IPS-18a (cell line): ENCODE measurements around the gene SLC22A12.

Source experiments
- H3K27ac ChIP-seq: one replicate; pipeline ENCODE4 v1.5.1; 2013; ENCODE audit warnings: low read length
- H3K27me3 ChIP-seq: one replicate; pipeline ENCODE4 v1.6.1; 2013; ENCODE audit warnings: mild to moderate bottlenecking, low read length; ENCODE audit not compliant: control insufficient read depth, insufficient read depth
- H3K36me3 ChIP-seq: one replicate; pipeline ENCODE4 v1.6.1; 2013; ENCODE audit warnings: low read depth, low read length; ENCODE audit not compliant: control insufficient read depth
- H3K4me1 ChIP-seq: one replicate; pipeline ENCODE4 v1.6.1; 2013; ENCODE audit warnings: low read depth, low read length; ENCODE audit not compliant: control insufficient read depth
- H3K4me3 ChIP-seq: one replicate; pipeline ENCODE4 v1.5.1; 2013; ENCODE audit warnings: low read length
- H3K9ac ChIP-seq: one replicate; pipeline ENCODE4 v1.6.1; 2013; ENCODE audit warnings: mild to moderate bottlenecking, low read length, moderate library complexity
- H3K9me3 ChIP-seq: one replicate; pipeline ENCODE4 v1.6.1; 2013; ENCODE audit warnings: low read depth, low read length; ENCODE audit not compliant: control insufficient read depth

Gene SLC22A12

GRCh38 chr11:64577202-64577601, 13.8 kb upstream of the SLC22A12 start:
- Histone ChIP-seq H3K4me3 (no peak overlapping the region), H3K36me3 (no peaks in the 10 kb centered on the region), H3K4me1 (no peaks in the 10 kb centered on the region), H3K27me3 (no peaks in the 10 kb centered on the region), H3K9me3 (no peaks in the 10 kb centered on the region), H3K9ac (no peak overlapping the region), H3K27ac (no peak overlapping the region)

- no peaks in the 10 kb centered on the region for H3K4me1 ChIP-seq
- H3K4me3 ChIP-seq = no peak overlapping the region
- H3K36me3 ChIP-seq = no peaks in the 10 kb centered on the region
- no peak overlapping the region for H3K27ac ChIP-seq
- H3K27me3 ChIP-seq = no peaks in the 10 kb centered on the region
- no peaks in the 10 kb centered on the region for H3K9me3 ChIP-seq
- H3K9ac ChIP-seq = no peak overlapping the region
These were observed 10.6 kb upstream of the SLC22A12 start for GRCh38 chr11:64580412-64580811.

- no peak overlapping the region for H3K9ac ChIP-seq
- no peak overlapping the region for H3K27ac ChIP-seq
- no peaks in the 10 kb centered on the region for H3K4me1 ChIP-seq
- no peaks in the 10 kb centered on the region for H3K9me3 ChIP-seq
- no peaks in the 10 kb centered on the region for H3K27me3 ChIP-seq
- no peak overlapping the region for H3K4me3 ChIP-seq
- no peaks in the 10 kb centered on the region for H3K36me3 ChIP-seq
These were observed 9.9 kb upstream of the SLC22A12 start for GRCh38 chr11:64581057-64581523.

- Histone ChIP-seq H3K9ac (no peak overlapping the region), H3K4me3 (no peak overlapping the region), H3K9me3 (no peaks in the 10 kb centered on the region), H3K36me3 (no peaks in the 10 kb centered on the region), H3K4me1 (no peaks in the 10 kb centered on the region), H3K27me3 (no peaks in the 10 kb centered on the region), H3K27ac (no peak overlapping the region)
These were observed 8.1 kb upstream of the SLC22A12 start for GRCh38 chr11:64582885-64583284.

- Histone ChIP-seq H3K9me3 (peaks cover 2% of the 10 kb centered on the region), H3K27me3 (no peaks in the 10 kb centered on the region), H3K36me3 (no peaks in the 10 kb centered on the region), H3K4me3 (no peak overlapping the region), H3K9ac (no peak overlapping the region), H3K27ac (no peak overlapping the region), H3K4me1 (no peaks in the 10 kb centered on the region)
These were observed 7.4 kb upstream of the SLC22A12 start for GRCh38 chr11:64583296-64584262.

GRCh38 chr11:64585150-64585549, 5.9 kb upstream of the SLC22A12 start:
- Histone ChIP-seq H3K27ac (no peak overlapping the region), H3K9ac (no peak overlapping the region), H3K36me3 (no peaks in the 10 kb centered on the region), H3K4me1 (no peaks in the 10 kb centered on the region), H3K9me3 (peaks cover 4% of the 10 kb centered on the region), H3K27me3 (no peaks in the 10 kb centered on the region), H3K4me3 (no peak overlapping the region)

GRCh38 chr11:64586366-64586765, 4.7 kb upstream of the SLC22A12 start:
- H3K27ac ChIP-seq = no peak overlapping the region
- H3K4me1 ChIP-seq = no peaks in the 10 kb centered on the region

GRCh38 chr11:64588701-64589100, 2.3 kb upstream of the SLC22A12 start:
- H3K4me3 ChIP-seq = no peak overlapping the region
- no peaks in the 10 kb centered on the region for H3K27me3 ChIP-seq
- H3K27ac ChIP-seq = no peak overlapping the region
- no peaks in the 10 kb centered on the region for H3K36me3 ChIP-seq
- no peaks in the 10 kb centered on the region for H3K4me1 ChIP-seq
- no peak overlapping the region for H3K9ac ChIP-seq
- peaks cover 4% of the 10 kb centered on the region for H3K9me3 ChIP-seq

More at GRCh38 chr11:64586366-64586765, 4.7 kb upstream of the SLC22A12 start:
- H3K4me3 ChIP-seq = no peak overlapping the region
- H3K36me3 ChIP-seq = no peaks in the 10 kb centered on the region
- no peak overlapping the region for H3K9ac ChIP-seq
- H3K9me3 ChIP-seq = peaks cover 4% of the 10 kb centered on the region
- H3K27me3 ChIP-seq = no peaks in the 10 kb centered on the region

GRCh38 chr11:64591257-64592233, 525 bp downstream of the SLC22A12 start:
- no peaks in the 10 kb centered on the region for H3K27me3 ChIP-seq
- H3K4me3 ChIP-seq = no peak overlapping the region
- peaks cover 4% of the 10 kb centered on the region for H3K9me3 ChIP-seq
- no peak overlapping the region for H3K27ac ChIP-seq
- H3K4me1 ChIP-seq = no peaks in the 10 kb centered on the region
- no peak overlapping the region for H3K9ac ChIP-seq
- H3K36me3 ChIP-seq = no peaks in the 10 kb centered on the region

- no peaks in the 10 kb centered on the region for H3K4me1 ChIP-seq
- H3K27ac ChIP-seq = no peak overlapping the region
- H3K9ac ChIP-seq = no peak overlapping the region
- peaks cover 4% of the 10 kb centered on the region for H3K9me3 ChIP-seq
- H3K27me3 ChIP-seq = no peaks in the 10 kb centered on the region
- H3K4me3 ChIP-seq = no peak overlapping the region
- H3K36me3 ChIP-seq = no peaks in the 10 kb centered on the region
These were observed 1.2 kb downstream of the SLC22A12 start for GRCh38 chr11:64592234-64592615.

- H3K27ac ChIP-seq = no peak overlapping the region
- H3K9me3 ChIP-seq = peaks cover 4% of the 10 kb centered on the region
- H3K4me3 ChIP-seq = no peak overlapping the region
- H3K9ac ChIP-seq = no peak overlapping the region
- H3K27me3 ChIP-seq = no peaks in the 10 kb centered on the region
- H3K36me3 ChIP-seq = no peaks in the 10 kb centered on the region
- H3K4me1 ChIP-seq = no peaks in the 10 kb centered on the region
These were observed 1.6 kb downstream of the SLC22A12 start for GRCh38 chr11:64592656-64593055.
